Measurements from ENCODE around the gene MRPL37.
"Not testable (repeated sequence)": the region's sequence is repeated elsewhere in the genome, so short reads cannot be mapped to it uniquely, and the experiment has no call there.

- not testable (repeated sequence) for TF ChIP-seq CBX5 (IDR thresholded peaks at IDR 0.05; ENCODE audit: low read depth, low read length); EP300 (IDR thresholded peaks at IDR 0.05; ENCODE audit: borderline replicate concordance in 1 of 2, low read depth in 2 of 2, low read length in 2 of 2); USF2 (IDR thresholded peaks at IDR 0.05; ENCODE audit: low read length); CREB1 (IDR thresholded peaks at IDR 0.05); ZNF274 (IDR thresholded peaks at IDR 0.05; ENCODE audit: borderline replicate concordance, extremely low read depth, low read length); JUND (IDR thresholded peaks at IDR 0.05; ENCODE audit: low read length)
- TF ChIP-seq, protein P1, sequence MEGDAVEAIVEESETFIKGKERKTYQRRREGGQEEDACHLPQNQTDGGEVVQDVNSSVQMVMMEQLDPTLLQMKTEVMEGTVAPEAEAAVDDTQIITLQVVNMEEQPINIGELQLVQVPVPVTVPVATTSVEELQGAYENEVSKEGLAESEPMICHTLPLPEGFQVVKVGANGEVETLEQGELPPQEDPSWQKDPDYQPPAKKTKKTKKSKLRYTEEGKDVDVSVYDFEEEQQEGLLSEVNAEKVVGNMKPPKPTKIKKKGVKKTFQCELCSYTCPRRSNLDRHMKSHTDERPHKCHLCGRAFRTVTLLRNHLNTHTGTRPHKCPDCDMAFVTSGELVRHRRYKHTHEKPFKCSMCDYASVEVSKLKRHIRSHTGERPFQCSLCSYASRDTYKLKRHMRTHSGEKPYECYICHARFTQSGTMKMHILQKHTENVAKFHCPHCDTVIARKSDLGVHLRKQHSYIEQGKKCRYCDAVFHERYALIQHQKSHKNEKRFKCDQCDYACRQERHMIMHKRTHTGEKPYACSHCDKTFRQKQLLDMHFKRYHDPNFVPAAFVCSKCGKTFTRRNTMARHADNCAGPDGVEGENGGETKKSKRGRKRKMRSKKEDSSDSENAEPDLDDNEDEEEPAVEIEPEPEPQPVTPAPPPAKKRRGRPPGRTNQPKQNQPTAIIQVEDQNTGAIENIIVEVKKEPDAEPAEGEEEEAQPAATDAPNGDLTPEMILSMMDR (IDR thresholded peaks at IDR 0.05; ENCODE audit: control extremely low read depth in 1 of 3, insufficient read depth in 1 of 3, low read depth in 1 of 3, low read length in 3 of 3), result not testable (repeated sequence)
Measured at GRCh38 chr1:54233196-54233595, 33.2 kb downstream of the MRPL37 start.

Measured in H1 (cell line).